Nephron (organoid): ENCODE results near the gene PDZD4.

Experiments
- H3K27ac Mint-ChIP-seq, 3 experiments: 2 replicates each; pipeline ENCODE4 v1.8.0; 2020; ENCODE audit warnings: mixed read lengths in 3 of 3, mild to moderate bottlenecking in 2 of 3, moderate library complexity in 1 of 3
- H3K27me3 Mint-ChIP-seq: 2 replicates; pipeline ENCODE4 v1.8.0; 2021; ENCODE audit warnings: low read depth, mild to moderate bottlenecking, moderate library complexity, mixed read lengths
- H3K36me3 Mint-ChIP-seq: 2 replicates; pipeline ENCODE4 v1.8.0; 2020; ENCODE audit warnings: low read depth, mixed read lengths
- H3K4me1 Mint-ChIP-seq: 2 replicates; pipeline ENCODE4 v1.8.0; 2020; ENCODE audit warnings: mixed read lengths
- H3K4me3 Mint-ChIP-seq, 3 experiments: 2 replicates each; pipeline ENCODE4 v1.8.0; 2020; ENCODE audit warnings: mild to moderate bottlenecking in 3 of 3, mixed read lengths in 3 of 3, moderate library complexity in 2 of 3
- H3K9me3 Mint-ChIP-seq: 2 replicates; pipeline ENCODE4 v1.8.0; 2020; ENCODE audit warnings: mixed read lengths
- CTCF ChIP-seq, 3 experiments: fragments of 200-600 bp; sonication (generic); IDR thresholded peaks; one replicate each; pipeline ENCODE4 v1.5.0; 2021; ENCODE audit warnings: antibody characterized with exemption in 3 of 3; ENCODE audit not compliant: unreplicated experiment in 3 of 3

Gene PDZD4

GRCh38 chrX:153770601-153771414, 59.5 kb downstream of the PDZD4 start:
- Mint-ChIP-seq H3K36me3 (no peaks in the 10 kb centered on the region), H3K27ac (no peak overlapping the region), H3K4me3 (no peak overlapping the region), H3K27me3 (no peaks in the 10 kb centered on the region), H3K9me3 (no peaks in the 10 kb centered on the region), H3K4me1 (peaks cover 5% of the 10 kb centered on the region)
- no peak for TF ChIP-seq CTCF (IDR thresholded peaks at IDR 0.05; ENCODE audit: unreplicated experiment in 3 of 3)

- Mint-ChIP-seq H3K27me3 (no peaks in the 10 kb centered on the region), H3K9me3 (no peaks in the 10 kb centered on the region), H3K36me3 (no peaks in the 10 kb centered on the region), H3K4me1 (peaks cover 5% of the 10 kb centered on the region), H3K27ac (no peak overlapping the region), H3K4me3 (no peak overlapping the region)
- TF ChIP-seq CTCF (IDR thresholded peaks at IDR 0.05; ENCODE audit: unreplicated experiment in 3 of 3), result no peak
Measured at GRCh38 chrX:153769865-153770600, 60.3 kb downstream of the PDZD4 start.

- H3K4me3 Mint-ChIP-seq, result no peak overlapping the region
- no peaks in the 10 kb centered on the region for H3K36me3 Mint-ChIP-seq
- no peak overlapping the region for H3K27ac Mint-ChIP-seq
- H3K4me1 Mint-ChIP-seq, result peaks cover 5% of the 10 kb centered on the region
- no peak for TF ChIP-seq CTCF (IDR thresholded peaks at IDR 0.05; ENCODE audit: unreplicated experiment in 3 of 3)
- no peaks in the 10 kb centered on the region for H3K9me3 Mint-ChIP-seq
- H3K27me3 Mint-ChIP-seq, result no peaks in the 10 kb centered on the region
Measured at GRCh38 chrX:153769158-153769864, 61.0 kb downstream of the PDZD4 start.

- H3K27me3 Mint-ChIP-seq, result peaks cover under 1% of the 10 kb centered on the region
- H3K36me3 Mint-ChIP-seq, result no peaks in the 10 kb centered on the region
- H3K4me1 Mint-ChIP-seq, result peaks cover 5% of the 10 kb centered on the region
- no peak overlapping the region for H3K27ac Mint-ChIP-seq
- TF ChIP-seq CTCF (IDR thresholded peaks at IDR 0.05; ENCODE audit: unreplicated experiment in 3 of 3), result no peak
- H3K4me3 Mint-ChIP-seq, result no peak overlapping the region
- H3K9me3 Mint-ChIP-seq, result peaks cover 5% of the 10 kb centered on the region
Measured at GRCh38 chrX:153768311-153769157, 61.8 kb downstream of the PDZD4 start.

- H3K4me1 Mint-ChIP-seq, result peaks cover 5% of the 10 kb centered on the region
- H3K4me3 Mint-ChIP-seq, result no peak overlapping the region
- TF ChIP-seq CTCF (IDR thresholded peaks at IDR 0.05; ENCODE audit: unreplicated experiment in 3 of 3), result no peak
- no peak overlapping the region for H3K27ac Mint-ChIP-seq
- H3K9me3 Mint-ChIP-seq, result peaks cover 8% of the 10 kb centered on the region
- H3K36me3 Mint-ChIP-seq, result no peaks in the 10 kb centered on the region
- peaks cover 4% of the 10 kb centered on the region for H3K27me3 Mint-ChIP-seq
Measured at GRCh38 chrX:153767674-153768055, 62.7 kb downstream of the PDZD4 start.
